ENCODE results near the gene PID1.

- TF ChIP-seq CTCF (IDR thresholded peaks at IDR 0.05) (no peak), POLR2A (IDR thresholded peaks at IDR 0.05) (no peak)
Observed at GRCh38 chr2:229107601-229108000, 163.5 kb downstream of the PID1 start.
